Activated T-cell treated with anti-CD3 and anti-CD28 coated beads for 1 hour (primary cell): ENCODE measurements around the gene MMP15.
"Not testable (repeated sequence)": the region's sequence is repeated elsewhere in the genome, so short reads cannot be mapped to it uniquely, and the experiment has no call there.

ENCODE experiments used
- DNase-seq: peaks from one replicate; pipeline ENCODE4 v3.0.0-alpha.2; 2020; ENCODE audit warnings: low read depth

MMP15 gene

GRCh38 chr16:57996406-57997175, 29.0 kb upstream of the MMP15 start:
- no peak for DNase-seq

- no peak for DNase-seq
Measured at GRCh38 chr16:57997176-57997527, 28.4 kb upstream of the MMP15 start.

DNA sequence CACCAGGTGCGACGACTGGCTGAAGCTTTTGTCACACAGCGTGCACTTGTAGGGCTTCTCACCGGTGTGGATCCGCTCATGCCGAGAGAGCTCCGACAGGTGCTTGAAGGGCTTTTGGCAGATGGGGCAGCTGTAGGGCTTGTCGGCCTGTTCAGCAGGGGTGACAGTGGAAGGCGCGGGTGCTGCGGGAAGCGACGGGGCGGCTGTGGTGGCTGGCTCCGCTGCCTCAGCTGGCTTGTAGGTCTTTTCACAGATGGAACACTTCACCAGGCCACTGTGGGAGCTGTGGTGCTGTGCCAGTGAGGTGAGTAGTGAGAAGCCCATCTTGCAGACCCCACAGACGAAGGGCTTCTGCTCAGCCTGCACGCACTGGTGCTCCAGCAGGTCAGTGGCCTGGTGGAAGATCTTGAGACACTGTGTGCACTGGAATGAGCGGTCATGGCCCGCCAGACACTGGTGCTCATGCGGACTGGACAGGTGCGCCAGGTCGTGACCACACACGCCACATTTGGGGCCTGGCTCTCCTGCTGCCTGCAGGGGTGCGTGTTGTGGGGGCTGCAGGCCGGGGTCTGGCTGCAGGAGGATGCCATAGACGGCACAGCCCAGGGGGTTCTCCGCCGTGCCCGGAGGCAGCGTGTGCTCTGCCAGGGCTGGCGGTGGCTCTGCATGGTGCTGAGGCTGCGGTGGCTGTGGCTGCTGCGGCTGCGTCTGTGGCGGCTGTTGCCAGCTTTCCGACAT, 27.9 kb upstream of the MMP15 start:
- no peak for DNase-seq

GRCh38 chr16:57998486-57998885, 27.1 kb upstream of the MMP15 start:
- DNase-seq: peak; percentile 38

- DNase-seq: no peak
Measured at GRCh38 chr16:57998992-57999365, 26.6 kb upstream of the MMP15 start.

- no peak for DNase-seq
Measured at GRCh38 chr16:57999366-57999970, 26.1 kb upstream of the MMP15 start.

- DNase-seq: no peak
Measured at GRCh38 chr16:57999971-58000705, 25.4 kb upstream of the MMP15 start, which contains the start of gene ZNF319. TSS of gene ZNF319 (minus strand) at chr16:58000672. CDS start at chr16:57998265, 2,407 bp downstream.

- DNase-seq: peak; percentile 75
Measured at GRCh38 chr16:58000706-58001676, 24.6 kb upstream of the MMP15 start, which contains the start of gene USB1. TSS of gene USB1 (plus strand) at chr16:58001407. CDS start at chr16:58001484, 77 bp downstream.

DNA sequence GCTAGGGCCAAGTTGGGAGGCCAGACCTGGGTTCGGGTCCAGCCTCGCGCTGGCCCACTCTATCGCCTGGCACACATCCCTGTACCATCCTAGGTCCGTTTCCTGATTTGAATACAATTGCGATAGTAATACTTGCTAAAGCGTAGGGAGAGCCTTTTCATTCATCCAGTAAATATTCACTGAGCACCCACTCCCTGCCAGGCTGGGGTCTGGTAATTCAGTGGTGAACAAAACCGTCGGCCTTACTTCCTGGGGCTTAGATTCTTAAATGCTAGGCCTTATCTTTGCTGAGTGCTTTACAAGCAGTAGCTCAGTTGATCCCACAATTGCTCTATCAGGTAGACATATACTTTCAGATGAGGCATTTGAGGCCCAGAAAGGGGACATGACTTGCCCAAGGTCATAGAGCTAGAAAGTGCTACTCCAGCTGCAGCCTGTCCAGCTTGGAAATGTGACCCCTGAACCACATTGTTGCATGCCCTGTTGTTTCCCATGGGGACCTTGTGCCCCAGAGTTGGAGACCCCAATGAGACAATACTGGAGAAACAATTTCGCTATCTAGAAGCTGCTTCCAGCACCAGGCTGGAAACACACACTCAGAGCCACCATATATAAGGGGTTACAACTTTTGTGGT, 23.7 kb upstream of the MMP15 start:
- no peak for DNase-seq

GRCh38 chr16:58002416-58002800, 23.1 kb upstream of the MMP15 start:
- DNase-seq: no peak

DNA sequence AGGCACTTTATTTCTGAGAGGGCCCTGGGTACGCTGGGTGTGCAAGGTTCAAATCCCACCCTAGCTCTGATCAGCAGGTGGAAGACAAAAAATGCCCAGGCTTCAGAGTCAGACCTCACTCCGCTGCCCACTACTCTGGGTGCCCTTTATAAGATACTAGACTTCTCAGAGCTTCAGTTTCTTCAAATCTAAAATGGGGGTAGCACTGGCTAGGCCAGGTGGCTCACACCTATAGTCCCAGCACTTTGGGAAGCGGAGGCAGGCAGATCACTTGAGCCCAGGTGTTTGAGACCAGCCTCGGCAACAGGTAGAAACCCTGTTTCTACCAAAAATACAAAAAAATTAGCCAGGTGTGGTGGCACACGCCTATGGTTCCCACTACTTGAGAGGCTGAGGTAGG, 22.6 kb upstream of the MMP15 start:
- no peak for DNase-seq

- not testable (repeated sequence) for DNase-seq
Measured at GRCh38 chr16:58004736-58005135, 20.8 kb upstream of the MMP15 start.

- DNase-seq: no peak
Measured at GRCh38 chr16:58009856-58010416, 15.6 kb upstream of the MMP15 start.

DNA sequence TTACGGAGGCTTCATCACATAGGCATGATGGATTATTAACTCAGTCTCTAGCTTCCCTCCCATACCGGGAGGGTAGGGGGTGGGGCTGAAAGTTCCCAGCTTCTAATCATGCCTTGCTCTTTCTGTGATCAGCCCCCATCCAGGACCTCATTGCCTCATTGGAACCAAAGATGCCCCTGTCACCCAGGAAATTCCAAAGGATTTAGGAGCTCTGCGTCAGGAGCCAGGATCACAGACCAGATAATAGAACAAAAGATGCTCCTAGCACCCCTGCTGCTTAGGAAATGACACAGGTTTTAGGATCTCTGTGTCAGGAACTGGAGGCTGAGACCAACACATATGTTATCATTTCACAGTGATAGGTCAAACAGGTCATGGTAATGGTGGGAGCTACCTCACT, 14.7 kb upstream of the MMP15 start:
- no peak for DNase-seq

DNA sequence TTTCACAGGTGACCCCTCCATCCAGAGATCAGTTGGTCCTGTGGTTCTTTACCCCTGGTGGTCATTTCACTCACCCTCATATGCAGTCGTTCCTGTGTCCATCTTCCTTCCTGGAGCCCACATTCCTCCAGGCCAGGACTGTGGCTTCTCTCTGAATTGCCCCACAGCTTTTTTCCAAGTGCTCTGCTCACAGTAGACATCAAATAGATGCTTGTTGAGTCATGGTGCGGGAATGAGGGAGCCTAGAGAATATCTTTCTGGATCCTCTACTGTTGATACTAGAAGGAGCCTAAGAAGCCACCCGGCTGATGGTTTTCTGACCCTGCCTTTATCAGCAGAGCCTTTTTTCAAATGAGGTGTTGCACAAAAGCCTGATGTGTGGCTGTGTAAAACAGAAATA, 13.9 kb upstream of the MMP15 start:
- DNase-seq: no peak

DNA sequence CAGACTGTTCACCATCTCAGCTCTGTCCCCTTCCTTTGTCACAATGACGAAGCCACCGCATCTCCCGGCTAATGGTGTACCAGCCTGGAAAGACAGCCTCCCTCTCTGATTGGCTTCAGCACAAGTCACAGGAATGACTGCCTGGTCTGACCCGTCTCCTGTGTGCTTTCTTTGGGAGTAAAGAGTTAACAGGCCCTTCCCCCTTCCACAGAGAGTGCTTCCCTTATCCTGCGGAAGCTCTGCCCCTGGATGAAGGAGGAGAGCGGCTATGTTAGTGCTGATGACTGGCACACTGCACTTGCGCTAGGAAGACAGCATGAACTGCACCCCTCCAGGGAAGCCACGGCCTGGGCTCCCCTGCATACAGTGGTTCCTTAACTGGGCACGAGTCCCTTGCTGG, 13.1 kb upstream of the MMP15 start:
- no peak for DNase-seq

DNA sequence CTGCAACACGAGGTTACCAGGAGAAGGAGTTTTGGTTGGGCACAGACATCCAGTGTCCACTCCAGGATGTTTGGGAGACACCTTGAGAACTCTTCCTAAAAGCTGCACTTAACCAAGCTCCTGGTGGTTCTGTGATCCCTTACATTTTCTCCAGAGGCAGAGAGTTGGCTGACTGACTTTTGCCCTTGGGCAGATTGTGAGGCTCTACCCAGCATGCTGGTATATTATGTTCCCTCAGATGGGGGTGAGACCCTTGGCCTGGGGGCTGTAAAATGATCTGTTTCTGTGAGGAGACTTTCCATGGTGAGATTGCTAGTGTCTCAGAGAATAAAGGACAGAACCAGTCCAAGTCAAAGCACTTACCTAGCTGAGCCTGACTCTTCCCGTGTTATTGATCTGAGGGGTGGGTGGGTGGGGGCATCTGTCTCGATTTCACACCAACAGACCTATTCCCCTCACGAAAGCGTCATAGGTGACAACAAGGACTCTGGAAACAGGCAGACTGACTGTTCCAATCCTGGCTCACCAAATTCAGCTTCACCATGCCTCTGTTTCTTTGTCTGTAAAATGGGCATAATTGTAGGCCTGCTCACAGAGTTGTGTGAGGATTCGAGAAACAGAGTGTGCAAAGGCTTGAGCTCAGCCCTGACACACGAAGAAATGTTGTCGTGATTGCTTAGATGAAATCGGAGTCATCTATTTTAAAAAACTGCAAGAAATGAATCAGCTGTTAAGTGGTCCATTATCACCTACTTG, 12.2 kb upstream of the MMP15 start:
- no peak for DNase-seq

GRCh38 chr16:58016840-58017446, 8.6 kb upstream of the MMP15 start:
- DNase-seq: no peak

DNA sequence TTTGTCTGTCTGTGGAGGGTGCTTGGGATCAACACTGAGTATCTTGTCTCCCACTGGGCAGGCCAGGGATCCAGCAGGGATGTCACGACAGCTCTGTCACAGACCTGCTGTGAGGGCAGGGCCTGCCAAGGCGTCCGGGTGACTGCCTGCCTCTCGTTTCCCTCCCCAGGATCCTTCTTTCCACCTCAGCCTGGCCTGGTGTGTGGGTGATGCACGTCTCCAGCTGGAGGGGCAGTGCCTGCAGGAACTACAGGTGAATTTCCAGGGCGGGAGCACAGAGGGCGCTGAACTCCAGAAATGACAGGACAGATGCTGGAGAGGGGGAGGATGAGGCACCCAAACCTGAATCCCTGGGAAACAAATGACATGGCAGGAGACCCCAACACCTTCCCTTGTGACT, 6.8 kb upstream of the MMP15 start:
- no peak for DNase-seq
